K562 (cell line): Measurements from ENCODE around the gene KAT5. TPM values are rescaled to one million over a fixed set of nuclear protein-coding genes. Genes with fewer than 3 reads are reported as not detected.
A peak's percentile ranks its signal among the peaks of the same experiment; 100 is the strongest.

Experiments
- GABPB1 ChIP-seq: sonication (generic); formaldehyde crosslinking; IDR thresholded peaks from 2 replicates; pipeline ENCODE4 v1.8.0; 2022; ENCODE audit warnings: mild to moderate bottlenecking, missing genetic modification reagents
- HOMEZ ChIP-seq: fragments of 250-450 bp; sonication (Bioruptor Pico); IDR thresholded peaks from 2 replicates; pipeline ENCODE4 v1.4.0; 2020; ENCODE audit warnings: mild to moderate bottlenecking, moderate library complexity
- MEIS2 ChIP-seq: fragments of 450-650 bp; IDR thresholded peaks from 2 replicates; pipeline ENCODE4 v1.6.1; 2014; ENCODE audit warnings: mild to moderate bottlenecking; ENCODE audit not compliant: partially characterized antibody
- NCOR1 ChIP-seq: fragments of 450-650 bp; IDR thresholded peaks from 2 replicates; pipeline ENCODE4 v1.6.1; 2016; ENCODE audit warnings: mild to moderate bottlenecking, moderate library complexity
- PCBP1 ChIP-seq: fragments of 200-400 bp; formaldehyde crosslinking; IDR thresholded peaks from 2 replicates; pipeline ENCODE4 v1.6.1; 2018; ENCODE audit warnings: mild to moderate bottlenecking, low read depth, low read length; ENCODE audit not compliant: poor library complexity, severe bottlenecking
- PML ChIP-seq: IDR thresholded peaks from 2 replicates; pipeline ENCODE4 v1.6.1; 2012; ENCODE audit warnings: low read length, inconsistent platforms
- PTRF ChIP-seq: fragments of 450-650 bp; IDR thresholded peaks from 2 replicates; pipeline ENCODE4 v1.6.1; 2016; ENCODE audit warnings: mild to moderate bottlenecking, missing genetic modification characterization, missing compliant biosample characterization
- RBM34 ChIP-seq: fragments of 200-400 bp; formaldehyde crosslinking; IDR thresholded peaks from 2 replicates; pipeline ENCODE4 v1.6.1; 2018; ENCODE audit warnings: low read length, borderline replicate concordance; ENCODE audit not compliant: insufficient read depth
- RBM39 ChIP-seq: fragments of 200-400 bp; formaldehyde crosslinking; optimal IDR thresholded peaks from 2 replicates; pipeline ENCODE3; 2018; ENCODE audit warnings: low read depth, low read length
- SOX6 ChIP-seq: fragments of 450-650 bp; IDR thresholded peaks from 2 replicates; pipeline ENCODE4 v1.6.1; 2014; ENCODE audit warnings: mild to moderate bottlenecking
- STAG1 ChIP-seq: sonication (generic); formaldehyde crosslinking; IDR thresholded peaks from 2 replicates; pipeline ENCODE4 v1.5.0; 2020; ENCODE audit warnings: missing genetic modification reagents, borderline replicate concordance
- TAF7 ChIP-seq: fragments of 450-650 bp; IDR thresholded peaks from 2 replicates; pipeline ENCODE4 v1.6.1; 2016; ENCODE audit warnings: missing genetic modification characterization, missing compliant biosample characterization
- TRIM25 ChIP-seq: fragments of 450-650 bp; IDR thresholded peaks from 2 replicates; pipeline ENCODE4 v1.7.0; 2016; ENCODE audit warnings: borderline replicate concordance
- ZBTB12 ChIP-seq: fragments of 250-450 bp; sonication (Bioruptor Pico); IDR thresholded peaks from 2 replicates; pipeline ENCODE4 v1.4.0; 2020
- ZSCAN29 ChIP-seq: fragments of 450-650 bp; IDR thresholded peaks from 2 replicates; pipeline ENCODE4 v1.6.1; 2017
- polyA plus RNA-seq, 8 experiments: library from polyadenylated mRNA; depleted of rRNA in 4 of 8; stranded (reverse) in 5 of 8; unstranded in 3 of 8; fragments of >200 nt; fragmentation: Nextera tagmentation in 2 of 8; fragmentation: Illumina TruSeq in 1 of 8; extraction: Ambion mirVana in 2 of 8; extraction: Trizol in 1 of 8; gene quantifications; 2 replicates each; pipeline versions ENCODE4 v1.2.1 to v1.2.3, GENCODE V29; 2011 to 2014; ENCODE audit warnings: inconsistent platforms in 1 of 8, missing spikeins in 1 of 8
- total RNA-seq, 7 experiments: library from RNA; depleted of rRNA in 6 of 7; stranded (reverse); fragments of >200 nt in 6 of 7; fragmentation: Illumina TruSeq in 2 of 7; extraction: Trizol in 2 of 7; gene quantifications; 2 replicates each; pipeline versions ENCODE4 v1.2.1 to v1.2.3, GENCODE V29; 2011 to 2021; ENCODE audit warnings: low replicate concordance in 1 of 7
- TF ChIP-seq, protein P1 (sequence below): fragments of 250-450 bp; sonication (Bioruptor Pico); IDR thresholded peaks from 2 replicates; pipeline ENCODE4 v1.4.0; 2020
- TF ChIP-seq, protein P2 (sequence below): sonication (generic); formaldehyde crosslinking; IDR thresholded peaks from 2 replicates; pipeline ENCODE4 v1.8.0; 2022; ENCODE audit warnings: mild to moderate bottlenecking, missing genetic modification reagents

The KAT5 gene
- total and polyA plus RNA-seq, 9 of the 15 experiments (the other 6 are each of a cell fraction or from before 2014, with no cell fraction given): 3.6 to 76.8 (median 52.7) TPM

DNA sequence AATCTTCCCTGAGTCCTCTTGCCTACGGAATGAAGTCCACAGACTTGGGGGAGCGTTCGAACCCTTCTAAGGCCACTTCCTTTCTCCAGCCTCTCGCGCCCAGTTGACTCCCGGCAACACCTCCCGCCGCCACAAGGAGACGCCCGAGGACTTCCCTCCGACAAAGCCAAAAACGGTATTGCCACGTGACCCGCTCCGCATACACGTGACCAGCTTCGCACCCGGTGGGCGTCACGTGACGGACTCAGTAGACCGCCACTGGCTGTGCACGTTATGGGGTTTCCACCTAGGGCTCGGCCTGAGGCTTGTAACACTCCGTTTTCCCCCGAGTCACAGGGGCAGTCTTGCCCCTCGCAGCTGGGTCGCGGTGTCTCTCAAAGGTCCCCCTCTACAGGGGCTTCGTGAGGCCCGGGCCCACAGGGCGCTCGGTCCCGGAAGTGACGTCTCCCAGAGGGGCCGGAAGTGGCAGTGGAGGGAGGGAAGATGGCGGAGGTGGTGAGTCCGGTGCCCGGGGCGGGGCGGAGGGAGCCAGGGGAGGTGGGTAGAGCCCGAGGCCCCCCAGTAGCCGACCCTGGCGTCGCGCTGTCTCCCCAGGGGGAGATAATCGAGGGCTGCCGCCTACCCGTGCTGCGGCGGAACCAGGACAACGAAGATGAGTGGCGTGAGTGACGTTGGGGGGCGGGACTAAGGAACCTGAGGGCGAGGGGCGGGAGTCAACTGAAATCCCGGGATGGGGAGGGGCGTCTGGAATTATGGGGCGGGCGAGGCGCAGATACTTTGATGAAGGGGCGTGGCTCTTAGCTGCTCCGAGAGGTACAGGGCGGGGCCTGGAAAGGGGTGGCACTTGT is at the start of gene KAT5 (continued):
- TF ChIP-seq STAG1 (peak; percentile 82), ZBTB12 (CRISPR knock-in tag) (peak; percentile 95), RBM34 (no peak), HOMEZ (peak; percentile 76), TRIM25 (no peak; the same call in 1 of the 2 replicates), SOX6 (peak; percentile 67), PML (peak; percentile 68), MEIS2 (no peak), NCOR1 (no peak; the same call in 1 of the 2 replicates), TAF7 (peak; percentile 97), GABPB1 (peak; percentile 99), PCBP1 (peak; percentile 93), PTRF (tag) (no peak), ZSCAN29 (no peak), RBM39 (peak; percentile 53)
- TF ChIP-seq, protein P1, sequence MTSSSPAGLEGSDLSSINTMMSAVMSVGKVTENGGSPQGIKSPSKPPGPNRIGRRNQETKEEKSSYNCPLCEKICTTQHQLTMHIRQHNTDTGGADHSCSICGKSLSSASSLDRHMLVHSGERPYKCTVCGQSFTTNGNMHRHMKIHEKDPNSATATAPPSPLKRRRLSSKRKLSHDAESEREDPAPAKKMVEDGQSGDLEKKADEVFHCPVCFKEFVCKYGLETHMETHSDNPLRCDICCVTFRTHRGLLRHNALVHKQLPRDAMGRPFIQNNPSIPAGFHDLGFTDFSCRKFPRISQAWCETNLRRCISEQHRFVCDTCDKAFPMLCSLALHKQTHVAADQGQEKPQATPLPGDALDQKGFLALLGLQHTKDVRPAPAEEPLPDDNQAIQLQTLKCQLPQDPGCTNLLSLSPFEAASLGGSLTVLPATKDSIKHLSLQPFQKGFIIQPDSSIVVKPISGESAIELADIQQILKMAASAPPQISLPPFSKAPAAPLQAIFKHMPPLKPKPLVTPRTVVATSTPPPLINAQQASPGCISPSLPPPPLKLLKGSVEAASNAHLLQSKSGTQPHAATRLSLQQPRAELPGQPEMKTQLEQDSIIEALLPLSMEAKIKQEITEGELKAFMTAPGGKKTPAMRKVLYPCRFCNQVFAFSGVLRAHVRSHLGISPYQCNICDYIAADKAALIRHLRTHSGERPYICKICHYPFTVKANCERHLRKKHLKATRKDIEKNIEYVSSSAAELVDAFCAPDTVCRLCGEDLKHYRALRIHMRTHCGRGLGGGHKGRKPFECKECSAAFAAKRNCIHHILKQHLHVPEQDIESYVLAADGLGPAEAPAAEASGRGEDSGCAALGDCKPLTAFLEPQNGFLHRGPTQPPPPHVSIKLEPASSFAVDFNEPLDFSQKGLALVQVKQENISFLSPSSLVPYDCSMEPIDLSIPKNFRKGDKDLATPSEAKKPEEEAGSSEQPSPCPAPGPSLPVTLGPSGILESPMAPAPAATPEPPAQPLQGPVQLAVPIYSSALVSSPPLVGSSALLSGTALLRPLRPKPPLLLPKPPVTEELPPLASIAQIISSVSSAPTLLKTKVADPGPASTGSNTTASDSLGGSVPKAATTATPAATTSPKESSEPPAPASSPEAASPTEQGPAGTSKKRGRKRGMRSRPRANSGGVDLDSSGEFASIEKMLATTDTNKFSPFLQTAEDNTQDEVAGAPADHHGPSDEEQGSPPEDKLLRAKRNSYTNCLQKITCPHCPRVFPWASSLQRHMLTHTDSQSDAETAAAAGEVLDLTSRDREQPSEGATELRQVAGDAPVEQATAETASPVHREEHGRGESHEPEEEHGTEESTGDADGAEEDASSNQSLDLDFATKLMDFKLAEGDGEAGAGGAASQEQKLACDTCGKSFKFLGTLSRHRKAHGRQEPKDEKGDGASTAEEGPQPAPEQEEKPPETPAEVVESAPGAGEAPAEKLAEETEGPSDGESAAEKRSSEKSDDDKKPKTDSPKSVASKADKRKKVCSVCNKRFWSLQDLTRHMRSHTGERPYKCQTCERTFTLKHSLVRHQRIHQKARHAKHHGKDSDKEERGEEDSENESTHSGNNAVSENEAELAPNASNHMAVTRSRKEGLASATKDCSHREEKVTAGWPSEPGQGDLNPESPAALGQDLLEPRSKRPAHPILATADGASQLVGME (CRISPR knock-in tag): peak; percentile 93
- TF ChIP-seq, protein P2, sequence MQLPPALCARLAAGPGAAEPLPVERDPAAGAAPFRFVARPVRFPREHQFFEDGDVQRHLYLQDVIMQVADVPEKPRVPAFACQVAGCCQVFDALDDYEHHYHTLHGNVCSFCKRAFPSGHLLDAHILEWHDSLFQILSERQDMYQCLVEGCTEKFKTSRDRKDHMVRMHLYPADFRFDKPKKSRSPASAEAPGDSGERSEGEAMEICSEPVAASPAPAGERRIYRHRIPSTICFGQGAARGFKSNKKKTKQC: peak; percentile 76; the same call in 1 of the 2 replicates
